ENCODE results near the gene FOXE1.

The FOXE1 gene

DNA sequence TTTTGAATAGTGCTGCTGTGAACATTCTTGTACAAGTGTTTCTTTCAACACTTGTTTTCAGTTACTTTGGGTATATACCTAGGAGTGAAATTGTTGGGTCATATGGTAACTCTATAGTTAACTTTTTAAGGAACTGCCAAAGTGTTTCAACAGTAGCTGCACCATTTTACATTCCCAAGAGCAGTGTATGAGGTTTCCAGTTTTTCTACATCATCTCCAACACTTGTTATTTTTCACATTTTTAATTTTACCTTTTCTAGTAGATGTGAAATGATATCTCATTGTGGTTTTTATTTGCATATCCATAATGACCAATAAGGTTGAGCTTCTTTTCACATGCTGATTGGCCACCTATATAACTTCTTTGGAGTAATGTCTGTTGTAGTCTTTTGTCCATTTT is 40.0 kb upstream of the FOXE1 start:
- Histone ChIP-seq H3K9me2 (replicated peaks; ENCODE audit: low read depth, low read length) (no peaks in the 10 kb centered on the region), H3K27me3 (ENCODE audit: insufficient read depth, low read length, poor library complexity, severe bottlenecking) (no peaks in the 10 kb centered on the region), H3K4me3 (ENCODE audit: low read length, poor library complexity, severe bottlenecking) (no peak overlapping the region), H2AFZ (ENCODE audit: low read length) (no peak overlapping the region), H3K4me1 (ENCODE audit: insufficient read depth, low read length, poor library complexity, severe bottlenecking) (no peaks in the 10 kb centered on the region), H4K20me1 (ENCODE audit: insufficient read depth, low read length, poor library complexity, severe bottlenecking) (no peaks in the 10 kb centered on the region), H3K4me2 (ENCODE audit: low read depth, low read length, poor library complexity, severe bottlenecking) (no peak overlapping the region), H3K9me3 (ENCODE audit: insufficient read depth, low read depth, low read length) (no peaks in the 10 kb centered on the region), H3K9ac (ENCODE audit: low read depth, low read length, poor library complexity, severe bottlenecking) (no peak overlapping the region), H3K79me2 (ENCODE audit: insufficient read depth, low read length) (no peaks in the 10 kb centered on the region), H3K36me3 (ENCODE audit: insufficient read depth, low read length) (no peaks in the 10 kb centered on the region), H3F3A (ENCODE audit: low read depth) (no peaks in the 10 kb centered on the region)
- no peak for TF ChIP-seq EZH2phosphoT487 (IDR thresholded peaks at IDR 0.05; ENCODE audit: borderline replicate concordance)
- TF ChIP-seq, protein P1, sequence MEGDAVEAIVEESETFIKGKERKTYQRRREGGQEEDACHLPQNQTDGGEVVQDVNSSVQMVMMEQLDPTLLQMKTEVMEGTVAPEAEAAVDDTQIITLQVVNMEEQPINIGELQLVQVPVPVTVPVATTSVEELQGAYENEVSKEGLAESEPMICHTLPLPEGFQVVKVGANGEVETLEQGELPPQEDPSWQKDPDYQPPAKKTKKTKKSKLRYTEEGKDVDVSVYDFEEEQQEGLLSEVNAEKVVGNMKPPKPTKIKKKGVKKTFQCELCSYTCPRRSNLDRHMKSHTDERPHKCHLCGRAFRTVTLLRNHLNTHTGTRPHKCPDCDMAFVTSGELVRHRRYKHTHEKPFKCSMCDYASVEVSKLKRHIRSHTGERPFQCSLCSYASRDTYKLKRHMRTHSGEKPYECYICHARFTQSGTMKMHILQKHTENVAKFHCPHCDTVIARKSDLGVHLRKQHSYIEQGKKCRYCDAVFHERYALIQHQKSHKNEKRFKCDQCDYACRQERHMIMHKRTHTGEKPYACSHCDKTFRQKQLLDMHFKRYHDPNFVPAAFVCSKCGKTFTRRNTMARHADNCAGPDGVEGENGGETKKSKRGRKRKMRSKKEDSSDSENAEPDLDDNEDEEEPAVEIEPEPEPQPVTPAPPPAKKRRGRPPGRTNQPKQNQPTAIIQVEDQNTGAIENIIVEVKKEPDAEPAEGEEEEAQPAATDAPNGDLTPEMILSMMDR (conservative IDR thresholded peaks at IDR 0.05; ENCODE audit: low read length) = no peak

DNA sequence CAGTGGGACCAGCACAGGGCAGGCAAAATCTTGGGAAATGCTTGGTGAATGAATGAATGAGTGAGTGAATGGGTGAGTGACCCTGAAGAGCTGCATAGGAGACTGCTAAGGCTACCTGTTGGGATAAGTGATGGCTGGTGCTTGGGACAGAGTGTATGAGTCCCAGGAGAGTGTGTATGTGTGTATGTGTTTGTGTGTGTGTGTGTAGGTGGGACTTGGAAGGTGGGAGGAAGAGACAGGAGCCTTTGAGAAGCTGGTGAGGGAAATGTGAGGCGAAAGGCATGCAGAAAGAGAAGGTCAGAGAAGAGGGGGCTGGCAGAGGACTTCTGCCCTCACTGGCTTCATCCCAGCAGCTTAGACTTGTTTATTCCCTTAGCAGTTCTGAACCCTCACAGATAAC is 33.3 kb upstream of the FOXE1 start:
- Histone ChIP-seq H4K20me1 (ENCODE audit: insufficient read depth, low read length, poor library complexity, severe bottlenecking) (no peaks in the 10 kb centered on the region), H3K4me2 (ENCODE audit: low read depth, low read length, poor library complexity, severe bottlenecking) (no peak overlapping the region), H3K36me3 (ENCODE audit: insufficient read depth, low read length) (no peaks in the 10 kb centered on the region), H3K79me2 (ENCODE audit: insufficient read depth, low read length) (no peaks in the 10 kb centered on the region), H3K9me3 (ENCODE audit: insufficient read depth, low read depth, low read length) (no peaks in the 10 kb centered on the region), H2AFZ (ENCODE audit: low read length) (no peak overlapping the region), H3K4me1 (ENCODE audit: insufficient read depth, low read length, poor library complexity, severe bottlenecking) (no peaks in the 10 kb centered on the region), H3K9me2 (replicated peaks; ENCODE audit: low read depth, low read length) (no peaks in the 10 kb centered on the region), H3K4me3 (ENCODE audit: low read length, poor library complexity, severe bottlenecking) (no peak overlapping the region), H3K27me3 (ENCODE audit: insufficient read depth, low read length, poor library complexity, severe bottlenecking) (no peaks in the 10 kb centered on the region), H3F3A (ENCODE audit: low read depth) (no peaks in the 10 kb centered on the region), H3K9ac (ENCODE audit: low read depth, low read length, poor library complexity, severe bottlenecking) (no peak overlapping the region)
- TF ChIP-seq EZH2phosphoT487 (IDR thresholded peaks at IDR 0.05; ENCODE audit: borderline replicate concordance) = no peak
- TF ChIP-seq, protein P1 (conservative IDR thresholded peaks at IDR 0.05; ENCODE audit: low read length) = no peak

DNA sequence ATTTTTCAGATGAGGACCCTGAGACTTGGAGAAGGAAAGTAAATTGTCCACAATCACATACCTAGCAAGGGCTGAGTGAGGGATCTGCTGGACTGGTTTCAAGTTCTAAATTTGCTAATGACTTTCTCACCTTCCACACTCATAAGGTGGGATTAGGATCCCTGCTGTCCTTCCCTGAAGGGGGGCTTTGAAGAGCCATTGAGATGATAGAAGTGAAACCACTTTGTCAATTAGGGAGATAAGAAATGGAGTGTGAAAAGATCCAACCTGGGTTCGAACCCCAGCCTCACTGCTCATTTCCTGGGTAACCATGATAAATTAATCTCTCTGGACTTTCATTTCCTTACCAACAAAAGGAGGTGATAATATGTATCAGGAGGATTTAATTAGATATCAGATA is 32.7 kb upstream of the FOXE1 start:
- no peaks in the 10 kb centered on the region for H3K27me3 ChIP-seq (ENCODE audit: insufficient read depth, low read length, poor library complexity, severe bottlenecking)

More for the DNA sequence above, 32.7 kb upstream of the FOXE1 start:
- Histone ChIP-seq H2AFZ (ENCODE audit: low read length) (no peak overlapping the region), H3K4me2 (ENCODE audit: low read depth, low read length, poor library complexity, severe bottlenecking) (no peak overlapping the region), H4K20me1 (ENCODE audit: insufficient read depth, low read length, poor library complexity, severe bottlenecking) (no peaks in the 10 kb centered on the region), H3K79me2 (ENCODE audit: insufficient read depth, low read length) (no peaks in the 10 kb centered on the region), H3K9me3 (ENCODE audit: insufficient read depth, low read depth, low read length) (no peaks in the 10 kb centered on the region), H3K4me1 (ENCODE audit: insufficient read depth, low read length, poor library complexity, severe bottlenecking) (no peaks in the 10 kb centered on the region), H3K4me3 (ENCODE audit: low read length, poor library complexity, severe bottlenecking) (no peak overlapping the region), H3K36me3 (ENCODE audit: insufficient read depth, low read length) (no peaks in the 10 kb centered on the region), H3K9me2 (replicated peaks; ENCODE audit: low read depth, low read length) (no peaks in the 10 kb centered on the region), H3F3A (ENCODE audit: low read depth) (no peaks in the 10 kb centered on the region), H3K9ac (ENCODE audit: low read depth, low read length, poor library complexity, severe bottlenecking) (no peak overlapping the region)
- TF ChIP-seq EZH2phosphoT487 (IDR thresholded peaks at IDR 0.05; ENCODE audit: borderline replicate concordance) = no peak
- TF ChIP-seq, protein P1 (conservative IDR thresholded peaks at IDR 0.05; ENCODE audit: low read length) = no peak
